Tibial artery (tissue), 4 donors: Measurements from ENCODE around the gene PVALB.

Experiments used
- DNase-seq, 2 donors: peaks; one replicate each; pipeline ENCODE4 v3.0.0-alpha.2; 2019
- H3K27ac ChIP-seq, 2 donors: fragments of 200-600 bp; sonication (generic) in 1 of 2; 1 replicate in 1 of 2; 2 replicates in 1 of 2; pipeline ENCODE4 v1.5.1; 2018 to 2019; ENCODE audit warnings: mild to moderate bottlenecking in 1 of 2
- H3K27me3 ChIP-seq, 2 donors: fragments of 200-600 bp; sonication (generic) in 1 of 2; one replicate each; pipeline versions ENCODE4 v1.5.1 to v1.6.0; 2016 to 2019
- H3K36me3 ChIP-seq, 3 donors: fragments of 200-600 bp; sonication (generic) in 2 of 3; one replicate each; pipeline ENCODE4 v1.5.1; 2016 to 2019; ENCODE audit warnings: mild to moderate bottlenecking in 2 of 3
- H3K4me1 ChIP-seq, 4 donors: fragments of 200-600 bp; sonication (generic) in 2 of 4; 1 replicate in 3 of 4; 2 replicates in 1 of 4; pipeline ENCODE4 v1.5.1; 2016 to 2019
- H3K4me3 ChIP-seq, 2 donors: fragments of 200-600 bp; sonication (generic) in 1 of 2; 1 replicate in 1 of 2; 2 replicates in 1 of 2; pipeline ENCODE4 v1.5.1; 2018 to 2019; ENCODE audit warnings: mild to moderate bottlenecking in 2 of 2
- H3K9me3 ChIP-seq, 3 donors: fragments of 200-600 bp; sonication (generic) in 1 of 3; one replicate each; pipeline ENCODE4 v1.5.1; 2016 to 2019
- CTCF ChIP-seq, 2 experiments: fragments of 200-600 bp in 1 of 2; fragments of 450-650 bp in 1 of 2; IDR thresholded peaks; one replicate each; pipeline ENCODE4 v1.5.1; 2017 to 2019; ENCODE audit warnings: antibody characterized with exemption in 2 of 2, mild to moderate bottlenecking in 1 of 2, moderate library complexity in 1 of 2
- intact Hi-C: fragments of 100-400 bp; cut with DNase I; formaldehyde crosslinking; loops from one replicate; pipeline ENCODE4 v1.15.0; 2023; ENCODE audit warnings: low total_unique reads

The PVALB gene

GRCh38 chr22:36831717-36832116 is 14.9 kb upstream of the PVALB start:
- no peak overlapping the region for H3K4me3 ChIP-seq
- no peak for TF ChIP-seq CTCF (IDR thresholded peaks at IDR 0.05)
- DNase-seq, result no peak
- no peaks in the 10 kb centered on the region for H3K4me1 ChIP-seq
- peaks cover 0 to 30% of the 10 kb centered on the region in 2 donors for H3K27me3 ChIP-seq
- no peaks in the 10 kb centered on the region for H3K9me3 ChIP-seq
- no peak overlapping the region for H3K27ac ChIP-seq
- intact Hi-C loops, result no loop called here
- no peaks in the 10 kb centered on the region for H3K36me3 ChIP-seq

- H3K27me3 ChIP-seq, result peaks cover 0 to 29% of the 10 kb centered on the region in 2 donors
- no peak overlapping the region for H3K27ac ChIP-seq
- H3K4me1 ChIP-seq, result no peaks in the 10 kb centered on the region
- intact Hi-C loops, result no loop called here
- H3K4me3 ChIP-seq, result no peak overlapping the region
- no peaks in the 10 kb centered on the region for H3K36me3 ChIP-seq
- no peaks in the 10 kb centered on the region for H3K9me3 ChIP-seq
- no peak for TF ChIP-seq CTCF (IDR thresholded peaks at IDR 0.05)
- no peak for DNase-seq
These were observed 14.4 kb upstream of the PVALB start for GRCh38 chr22:36831206-36831605.

DNA sequence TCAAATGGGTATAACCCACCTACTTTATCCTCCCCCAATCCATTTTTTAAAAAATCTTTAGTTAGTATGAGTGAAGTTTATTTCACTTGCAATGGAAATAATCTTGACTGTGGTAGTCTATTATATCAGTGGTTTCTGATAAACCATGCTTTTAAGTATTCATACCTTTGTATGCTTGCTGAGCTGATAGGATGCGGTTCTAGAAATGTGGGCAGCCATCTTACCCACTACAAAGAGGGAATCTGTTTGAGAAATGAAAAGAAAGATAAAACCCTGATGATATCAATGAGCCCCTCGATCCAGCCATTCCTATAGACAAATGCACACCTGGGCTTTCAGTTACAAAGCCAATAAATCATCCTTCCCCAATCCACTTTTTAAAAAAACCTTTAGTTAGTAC is 13.8 kb upstream of the PVALB start:
- TF ChIP-seq CTCF (IDR thresholded peaks at IDR 0.05), result no peak
- H3K4me3 ChIP-seq, result no peak overlapping the region
- no peak for DNase-seq
- intact Hi-C loops, result no loop called here
- no peaks in the 10 kb centered on the region for H3K36me3 ChIP-seq
- no peaks in the 10 kb centered on the region for H3K9me3 ChIP-seq
- peaks cover 0 to 24% of the 10 kb centered on the region in 2 donors for H3K27me3 ChIP-seq
- H3K4me1 ChIP-seq, result no peaks in the 10 kb centered on the region
- H3K27ac ChIP-seq, result no peak overlapping the region

DNA sequence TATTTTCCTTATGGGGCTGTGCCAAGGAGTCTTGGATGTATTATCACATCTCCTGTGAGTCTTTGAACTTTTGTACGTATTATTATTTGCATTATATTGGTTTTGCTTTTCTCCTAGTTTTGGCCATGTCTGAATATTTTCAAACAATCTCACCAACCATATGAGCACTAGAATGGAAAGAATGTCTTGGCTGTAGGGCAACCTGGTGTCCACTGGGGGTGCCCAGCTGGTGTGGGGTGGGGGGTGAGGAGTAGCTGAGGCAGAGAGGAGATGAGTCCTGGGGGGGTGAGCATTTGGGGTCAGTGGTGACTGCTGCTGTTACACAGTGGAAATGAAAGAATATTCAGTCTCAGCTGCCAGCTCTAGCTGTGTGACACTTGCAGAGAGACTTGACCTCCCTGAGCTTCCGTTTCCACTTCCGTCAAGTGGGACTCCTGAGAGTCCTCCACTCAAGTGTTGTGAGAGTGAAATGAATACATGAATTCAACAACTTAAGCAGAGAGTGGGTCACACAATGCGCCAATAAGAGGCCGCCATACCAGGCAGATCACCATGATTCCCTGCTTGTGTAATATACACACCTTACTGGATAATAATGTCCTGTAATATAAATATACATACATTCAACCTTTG is 12.7 kb upstream of the PVALB start:
- TF ChIP-seq CTCF (IDR thresholded peaks at IDR 0.05), result no peak
- DNase-seq, result no peak
- peaks cover 0 to 18% of the 10 kb centered on the region in 2 donors for H3K27me3 ChIP-seq
- no peaks in the 10 kb centered on the region for H3K4me1 ChIP-seq
- H3K27ac ChIP-seq, result no peak overlapping the region
- no peak overlapping the region for H3K4me3 ChIP-seq
- H3K9me3 ChIP-seq, result no peaks in the 10 kb centered on the region
- intact Hi-C loops, result no loop called here
- no peaks in the 10 kb centered on the region for H3K36me3 ChIP-seq

GRCh38 chr22:36828815-36829214 is 12.0 kb upstream of the PVALB start:
- H3K4me3 ChIP-seq, result no peak overlapping the region

More at GRCh38 chr22:36828815-36829214, 12.0 kb upstream of the PVALB start:
- no peaks in the 10 kb centered on the region for H3K4me1 ChIP-seq
- no peak overlapping the region for H3K27ac ChIP-seq
- intact Hi-C loops, result no loop called here
- TF ChIP-seq CTCF (IDR thresholded peaks at IDR 0.05), result no peak
- peaks cover 0 to 25% of the 10 kb centered on the region in 2 donors for H3K27me3 ChIP-seq
- no peaks in the 10 kb centered on the region for H3K9me3 ChIP-seq
- DNase-seq, result no peak
- no peaks in the 10 kb centered on the region for H3K36me3 ChIP-seq
